ENCODE measurements around the gene CCDC150. TPM values are rescaled to one million over a fixed set of nuclear protein-coding genes. Genes with fewer than 3 reads are reported as not detected.

Gene CCDC150
- total RNA-seq, 1 experiment from 2014 or later: 19.0 TPM

DNA sequence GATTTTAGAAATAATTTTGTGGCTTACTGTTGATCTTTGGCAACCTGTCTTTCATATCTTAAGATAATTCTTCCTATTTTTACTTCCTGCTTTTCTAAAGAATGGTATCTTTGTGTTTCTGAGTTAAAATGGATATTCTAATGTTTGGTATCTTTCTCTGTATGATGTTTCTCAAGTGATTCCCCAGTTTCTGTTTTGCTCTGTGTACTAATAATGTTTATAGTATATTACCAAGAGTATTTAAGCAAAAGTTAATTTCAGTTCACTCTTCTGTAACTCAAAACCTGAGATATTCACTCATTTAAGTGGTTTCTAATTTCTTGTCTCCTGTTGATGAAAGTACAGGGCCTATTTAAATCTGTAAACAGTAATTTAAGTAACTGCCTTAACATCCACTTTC, 58.3 kb downstream of the CCDC150 start:
- no peaks in the 10 kb centered on the region for H3K27me3 ChIP-seq (ENCODE audit: control insufficient read depth, insufficient read depth, low read length)
- TF ChIP-seq, protein P1, sequence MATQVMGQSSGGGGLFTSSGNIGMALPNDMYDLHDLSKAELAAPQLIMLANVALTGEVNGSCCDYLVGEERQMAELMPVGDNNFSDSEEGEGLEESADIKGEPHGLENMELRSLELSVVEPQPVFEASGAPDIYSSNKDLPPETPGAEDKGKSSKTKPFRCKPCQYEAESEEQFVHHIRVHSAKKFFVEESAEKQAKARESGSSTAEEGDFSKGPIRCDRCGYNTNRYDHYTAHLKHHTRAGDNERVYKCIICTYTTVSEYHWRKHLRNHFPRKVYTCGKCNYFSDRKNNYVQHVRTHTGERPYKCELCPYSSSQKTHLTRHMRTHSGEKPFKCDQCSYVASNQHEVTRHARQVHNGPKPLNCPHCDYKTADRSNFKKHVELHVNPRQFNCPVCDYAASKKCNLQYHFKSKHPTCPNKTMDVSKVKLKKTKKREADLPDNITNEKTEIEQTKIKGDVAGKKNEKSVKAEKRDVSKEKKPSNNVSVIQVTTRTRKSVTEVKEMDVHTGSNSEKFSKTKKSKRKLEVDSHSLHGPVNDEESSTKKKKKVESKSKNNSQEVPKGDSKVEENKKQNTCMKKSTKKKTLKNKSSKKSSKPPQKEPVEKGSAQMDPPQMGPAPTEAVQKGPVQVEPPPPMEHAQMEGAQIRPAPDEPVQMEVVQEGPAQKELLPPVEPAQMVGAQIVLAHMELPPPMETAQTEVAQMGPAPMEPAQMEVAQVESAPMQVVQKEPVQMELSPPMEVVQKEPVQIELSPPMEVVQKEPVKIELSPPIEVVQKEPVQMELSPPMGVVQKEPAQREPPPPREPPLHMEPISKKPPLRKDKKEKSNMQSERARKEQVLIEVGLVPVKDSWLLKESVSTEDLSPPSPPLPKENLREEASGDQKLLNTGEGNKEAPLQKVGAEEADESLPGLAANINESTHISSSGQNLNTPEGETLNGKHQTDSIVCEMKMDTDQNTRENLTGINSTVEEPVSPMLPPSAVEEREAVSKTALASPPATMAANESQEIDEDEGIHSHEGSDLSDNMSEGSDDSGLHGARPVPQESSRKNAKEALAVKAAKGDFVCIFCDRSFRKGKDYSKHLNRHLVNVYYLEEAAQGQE (IDR thresholded peaks at IDR 0.05; ENCODE audit: insufficient read depth in 1 of 2, low read depth in 2 of 2, low read length in 1 of 2): no peak
- TF ChIP-seq SIN3A (IDR thresholded peaks at IDR 0.05; ENCODE audit: borderline replicate concordance, insufficient read depth, low read depth, low read length): no peak
- TF ChIP-seq POLR2AphosphoS5 (IDR thresholded peaks at IDR 0.05; ENCODE audit: low read depth, low read length): no peak
- TF ChIP-seq TCF7L2 (IDR thresholded peaks at IDR 0.05; ENCODE audit: low read depth, low read length): no peak
- TF ChIP-seq, protein P2, sequence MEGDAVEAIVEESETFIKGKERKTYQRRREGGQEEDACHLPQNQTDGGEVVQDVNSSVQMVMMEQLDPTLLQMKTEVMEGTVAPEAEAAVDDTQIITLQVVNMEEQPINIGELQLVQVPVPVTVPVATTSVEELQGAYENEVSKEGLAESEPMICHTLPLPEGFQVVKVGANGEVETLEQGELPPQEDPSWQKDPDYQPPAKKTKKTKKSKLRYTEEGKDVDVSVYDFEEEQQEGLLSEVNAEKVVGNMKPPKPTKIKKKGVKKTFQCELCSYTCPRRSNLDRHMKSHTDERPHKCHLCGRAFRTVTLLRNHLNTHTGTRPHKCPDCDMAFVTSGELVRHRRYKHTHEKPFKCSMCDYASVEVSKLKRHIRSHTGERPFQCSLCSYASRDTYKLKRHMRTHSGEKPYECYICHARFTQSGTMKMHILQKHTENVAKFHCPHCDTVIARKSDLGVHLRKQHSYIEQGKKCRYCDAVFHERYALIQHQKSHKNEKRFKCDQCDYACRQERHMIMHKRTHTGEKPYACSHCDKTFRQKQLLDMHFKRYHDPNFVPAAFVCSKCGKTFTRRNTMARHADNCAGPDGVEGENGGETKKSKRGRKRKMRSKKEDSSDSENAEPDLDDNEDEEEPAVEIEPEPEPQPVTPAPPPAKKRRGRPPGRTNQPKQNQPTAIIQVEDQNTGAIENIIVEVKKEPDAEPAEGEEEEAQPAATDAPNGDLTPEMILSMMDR (IDR thresholded peaks at IDR 0.05): no peak
- BruUV-seq (replicated peaks): no TSS peak
- H3K4me1 ChIP-seq (ENCODE audit: control insufficient read depth, insufficient read depth, low read length): no peaks in the 10 kb centered on the region
- in situ Hi-C loops (cut with HindIII; ENCODE audit: low pct_unique_long_range_greater_than_20kb, low sequenced_read_pairs): no loop called here
- H3K27ac ChIP-seq (ENCODE audit: low read length): no peak overlapping the region
- no peaks in the 10 kb centered on the region for H3K9me3 ChIP-seq (ENCODE audit: control insufficient read depth, insufficient read depth, low read depth, low read length)
- ChIA-PET CTCF (no interaction called here), POLR2A (no interaction called here)
- H3K36me3 ChIP-seq (ENCODE audit: control insufficient read depth, insufficient read depth, low read length): no peaks in the 10 kb centered on the region
- DNase-seq (ENCODE audit: low read depth, low spot score): no peak
- no peak overlapping the region for H3K4me3 ChIP-seq (ENCODE audit: low read depth in 2 of 2, low read length in 2 of 2)
- intact Hi-C loops (cut with micrococcal nuclease; ENCODE audit: unreplicated experiment): no loop called here
- no peak for ATAC-seq

DNA sequence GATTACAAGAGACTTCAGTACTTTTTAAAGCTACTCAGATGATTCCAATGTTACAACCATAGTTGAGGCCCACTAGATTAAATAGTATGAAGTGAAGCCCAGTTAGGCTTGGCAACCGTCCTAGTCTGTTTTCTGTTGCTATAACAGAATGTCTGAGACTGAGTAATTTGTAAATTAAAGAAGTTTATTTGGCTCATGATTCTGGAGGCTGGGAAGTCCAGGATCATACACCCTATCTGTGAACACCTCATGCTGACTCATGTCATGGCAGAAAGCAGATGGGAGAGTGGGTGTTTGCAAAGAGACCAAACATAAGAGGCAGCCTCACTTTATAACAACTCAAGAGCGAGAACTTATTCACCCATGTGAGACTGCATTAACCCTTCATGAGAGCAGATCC, 63.1 kb downstream of the CCDC150 start:
- no peaks in the 10 kb centered on the region for H3K4me1 ChIP-seq (ENCODE audit: control insufficient read depth, insufficient read depth, low read length)
- H3K27ac ChIP-seq (ENCODE audit: low read length): no peak overlapping the region
- intact Hi-C loops (cut with micrococcal nuclease; ENCODE audit: unreplicated experiment): no loop called here
- ChIA-PET POLR2A (no interaction called here), CTCF (no interaction called here)
- TF ChIP-seq TCF7L2 (IDR thresholded peaks at IDR 0.05; ENCODE audit: low read depth, low read length) (no peak), SIN3A (IDR thresholded peaks at IDR 0.05; ENCODE audit: borderline replicate concordance, insufficient read depth, low read depth, low read length) (no peak), POLR2AphosphoS5 (IDR thresholded peaks at IDR 0.05; ENCODE audit: low read depth, low read length) (no peak)
- TF ChIP-seq, protein P2 (IDR thresholded peaks at IDR 0.05): no peak
- TF ChIP-seq, protein P1 (IDR thresholded peaks at IDR 0.05; ENCODE audit: insufficient read depth in 1 of 2, low read depth in 2 of 2, low read length in 1 of 2): no peak
- no peaks in the 10 kb centered on the region for H3K36me3 ChIP-seq (ENCODE audit: control insufficient read depth, insufficient read depth, low read length)
- in situ Hi-C loops (cut with HindIII; ENCODE audit: low pct_unique_long_range_greater_than_20kb, low sequenced_read_pairs): no loop called here
- H3K4me3 ChIP-seq (ENCODE audit: low read depth in 2 of 2, low read length in 2 of 2): no peak overlapping the region
- ATAC-seq: no peak
- BruUV-seq (replicated peaks): no TSS peak
- no peak for DNase-seq (ENCODE audit: low read depth, low spot score)
- no peaks in the 10 kb centered on the region for H3K9me3 ChIP-seq (ENCODE audit: control insufficient read depth, insufficient read depth, low read depth, low read length)
- no peaks in the 10 kb centered on the region for H3K27me3 ChIP-seq (ENCODE audit: control insufficient read depth, insufficient read depth, low read length)

Measured in Panc1 (cell line).